A549 (cell line): ENCODE measurements around the gene RHBDF2. TPM values are rescaled to one million over a fixed set of nuclear protein-coding genes. Genes with fewer than 3 reads are reported as not detected.

Experiments
- ATAC-seq, 2 experiments: fragments of 200-7000 bp in 1 of 2; fragments of >200 bp in 1 of 2; cut with Nextera tagmentation in 1 of 2; cut with Tn5 transposase in 1 of 2; 3 replicates each; pipeline versions ENCODE4 v1.8.0 to v1.9.1; 2018 to 2020; ENCODE audit warnings: mild to moderate bottlenecking in 1 of 2, moderate library complexity in 1 of 2
- CTCF ChIA-PET: fragments of 300-600 bp; sonication (Branson Sonifier 250); formaldehyde crosslinking; extraction: SDS; loops from one replicate; lab custom pipeline; 2021; ENCODE audit warnings: antibody characterized with exemption, inconsistent platforms; lab: Yijun Ruan, JAX
- POLR2A ChIA-PET: fragments of 350-600 bp; formaldehyde crosslinking; extraction: SDS; loops from one replicate; lab custom pipeline; 2021; ENCODE audit warnings: antibody characterized with exemption, inconsistent platforms; lab: Yijun Ruan, JAX
- DNase-seq, 2 experiments: peaks; one replicate each; pipeline versions ENCODE4 v3.0.0 to v3.0.0-alpha.2; 2011 to 2016; ENCODE audit warnings: low read depth in 1 of 2, low spot score in 1 of 2
- FAIRE-seq: peaks from 2 replicates; lab custom pipeline; 2011; peaks lifted over from hg19 to GRCh38; lab: Jason Lieb, UNC
- H3K27ac ChIP-seq, 2 experiments: fragments of >200 bp; sonication (Bioruptor Twin); formaldehyde crosslinking; 3 replicates each; pipeline ENCODE4 v1.5.1; 2016 to 2017
- H3K4me1 ChIP-seq: fragments of >200 bp; sonication (Bioruptor Twin); formaldehyde crosslinking; 3 replicates; pipeline ENCODE4 v1.6.1; 2016
- H3K4me2 ChIP-seq: fragments of >200 bp; sonication (Bioruptor Twin); formaldehyde crosslinking; 3 replicates; pipeline ENCODE4 v1.6.1; 2016
- H3K4me3 ChIP-seq: fragments of >200 bp; sonication (Bioruptor Twin); formaldehyde crosslinking; 3 replicates; pipeline ENCODE4 v1.5.1; 2016
- H3K9me3 ChIP-seq: fragments of >200 bp; sonication (Bioruptor Twin); formaldehyde crosslinking; 3 replicates; pipeline ENCODE4 v1.6.1; 2016
- CEBPB ChIP-seq, 2 experiments: fragments of >200 bp in 1 of 2; sonication (Bioruptor Twin) in 1 of 2; formaldehyde crosslinking in 1 of 2; IDR thresholded peaks; 2 replicates each; pipeline ENCODE4 v1.6.1; 2012 to 2016
- CTCF ChIP-seq: fragments of >200 bp; sonication (Bioruptor Twin); formaldehyde crosslinking; IDR thresholded peaks from 3 replicates; pipeline ENCODE4 v1.5.1; 2016
- EHMT2 ChIP-seq: fragments of 200-600 bp; sonication (generic); IDR thresholded peaks from 2 replicates; pipeline ENCODE4 v1.6.1; 2016; ENCODE audit warnings: antibody characterized with exemption, low read depth, mild to moderate bottlenecking, moderate library complexity
- FOSL2 ChIP-seq, 2 experiments: fragments of 450-650 bp in 1 of 2; fragments of >200 bp in 1 of 2; sonication (Bioruptor Twin) in 1 of 2; formaldehyde crosslinking; IDR thresholded peaks; 2 replicates each; pipeline versions ENCODE4 v1.5.0 to v1.6.1; 2016 to 2020; ENCODE audit warnings: mild to moderate bottlenecking in 1 of 2, moderate library complexity in 1 of 2
- KDM1A ChIP-seq: fragments of 200-600 bp; sonication (generic); IDR thresholded peaks from 2 replicates; pipeline ENCODE4 v1.6.1; 2016; ENCODE audit warnings: low read depth, mild to moderate bottlenecking
- PHF8 ChIP-seq: fragments of 200-600 bp; sonication (generic); IDR thresholded peaks from 2 replicates; pipeline ENCODE4 v1.6.1; 2016; ENCODE audit warnings: low read depth, mild to moderate bottlenecking, antibody characterized with exemption, moderate library complexity, borderline replicate concordance
- POLR2A ChIP-seq: IDR thresholded peaks from 2 replicates; pipeline ENCODE4 v1.6.1; 2012; ENCODE audit warnings: mild to moderate bottlenecking, low read length
- SMC3 ChIP-seq: fragments of >200 bp; sonication (Bioruptor Twin); formaldehyde crosslinking; IDR thresholded peaks from 3 replicates; pipeline ENCODE4 v1.6.1; 2018; ENCODE audit warnings: inconsistent platforms
- TP53 ChIP-seq: fragments of 250-450 bp; sonication (Bioruptor Pico); IDR thresholded peaks from 2 replicates; pipeline ENCODE4 v1.5.0; 2021; ENCODE audit warnings: mild to moderate bottlenecking, moderate library complexity
- USF2 ChIP-seq: fragments of 450-650 bp; IDR thresholded peaks from 2 replicates; pipeline ENCODE4 v1.6.1; 2014; ENCODE audit warnings: antibody characterized with exemption
- WGBS: methylation state at CpG from one replicate; pipeline ENCODE4 v1.1.6; 2017; ENCODE audit errors: missing lambda C conversion rate; 5-methylcytosine and 5-hydroxymethylcytosine counted together
- polyA plus RNA-seq, 4 experiments: library from polyadenylated mRNA; depleted of rRNA in 3 of 4; stranded (reverse); fragments of >200 nt; fragmentation: RNase III in 1 of 4; extraction: RNeasy Plus Mini Kit Qiagen cat#74134 plus additional on column Dnase treatment in 1 of 4; gene quantifications; 2 replicates in 3 of 4; 3 replicates in 1 of 4; pipeline ENCODE4 v1.2.3, GENCODE V29; 2011 to 2017
- TF ChIP-seq, protein P1 (sequence below): fragments of 250-450 bp; sonication (Bioruptor Pico); IDR thresholded peaks from 2 replicates; pipeline ENCODE4 v1.5.0; 2021; ENCODE audit warnings: mild to moderate bottlenecking, moderate library complexity, borderline replicate concordance

RHBDF2 gene
- polyA plus RNA-seq, 2 of the 4 experiments (the other 2 are of a cell fraction) = 14.0 to 42.9 TPM

DNA sequence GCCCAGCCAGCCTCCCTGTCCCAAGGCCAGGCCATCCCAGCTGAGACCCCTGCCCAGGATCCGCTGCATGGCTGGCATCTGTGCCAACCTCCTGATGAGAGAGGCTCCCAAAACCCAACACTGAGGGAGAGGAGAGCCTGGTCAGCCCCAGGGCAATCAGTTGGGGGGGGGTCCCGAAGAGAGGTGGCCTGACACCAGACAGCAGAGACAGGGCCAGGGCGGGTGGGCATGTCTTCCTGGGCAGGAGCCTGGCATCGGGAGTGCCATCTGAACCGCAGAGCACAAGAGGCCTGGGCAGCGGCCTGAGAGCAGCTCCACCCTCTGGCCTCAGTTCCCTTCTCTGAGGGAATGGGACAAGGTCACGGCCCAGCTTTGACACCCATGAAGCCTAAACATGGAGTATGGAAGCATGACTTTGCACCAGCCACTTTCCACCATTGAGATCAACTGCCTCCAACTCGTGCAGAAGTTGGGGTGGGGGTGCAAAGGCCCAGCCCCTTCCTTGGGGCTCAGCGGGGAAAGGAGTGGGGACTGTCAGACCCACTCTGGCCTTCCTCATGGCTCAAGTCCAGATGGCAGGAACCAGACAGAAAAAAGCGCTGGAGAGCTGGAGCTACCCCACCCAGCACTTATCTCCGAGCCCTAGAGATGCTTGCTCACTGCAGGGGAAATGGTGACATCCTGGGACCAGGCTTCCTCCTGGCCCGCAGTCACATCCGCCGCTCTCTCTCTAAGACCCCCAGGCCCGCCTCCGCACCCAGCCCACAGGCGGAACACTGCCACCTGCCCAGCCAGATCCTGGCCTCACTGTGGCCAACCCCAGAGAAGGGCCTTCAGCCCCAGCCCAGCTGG is 9.7 kb downstream of the RHBDF2 start:
- H3K27ac ChIP-seq = peak overlapping the region in 1 of 2 experiments; percentile 16; a peak in 1 of 6 replicates
- POLR2A ChIA-PET = no interaction called here
- no peak for FAIRE-seq

GRCh38 chr17:76490112-76490710 is 11.0 kb downstream of the RHBDF2 start:
- no peaks in the 10 kb centered on the region for H3K9me3 ChIP-seq
- H3K4me3 ChIP-seq = no peak overlapping the region
- H3K4me1 ChIP-seq = peaks cover 25% of the 10 kb centered on the region
- ChIA-PET CTCF (interaction anchor here (1.1 to 64.5 kb wide), 8 partner anchors 10 to 224 kb away, joined by 3 to 1994 read pairs (median 6); partner anchors contain the start of genes AANAT and UBE2O), POLR2A (interaction anchor here (0.6 to 1.8 kb wide), 3 partner anchors 10 to 182 kb away, joined by 3 to 7 read pairs (median 6); no protein-coding TSS in a partner anchor)
- no peak for FAIRE-seq
- no peak for ATAC-seq
- no peak for DNase-seq
- 76% methylated on average over 10 of the region's 10 CpGs for WGBS
- H3K27ac ChIP-seq = peak overlapping the region in 1 of 2 experiments; percentile 0; a peak in 1 of 6 replicates
- no peak overlapping the region for H3K4me2 ChIP-seq
- TF ChIP-seq, protein P1, sequence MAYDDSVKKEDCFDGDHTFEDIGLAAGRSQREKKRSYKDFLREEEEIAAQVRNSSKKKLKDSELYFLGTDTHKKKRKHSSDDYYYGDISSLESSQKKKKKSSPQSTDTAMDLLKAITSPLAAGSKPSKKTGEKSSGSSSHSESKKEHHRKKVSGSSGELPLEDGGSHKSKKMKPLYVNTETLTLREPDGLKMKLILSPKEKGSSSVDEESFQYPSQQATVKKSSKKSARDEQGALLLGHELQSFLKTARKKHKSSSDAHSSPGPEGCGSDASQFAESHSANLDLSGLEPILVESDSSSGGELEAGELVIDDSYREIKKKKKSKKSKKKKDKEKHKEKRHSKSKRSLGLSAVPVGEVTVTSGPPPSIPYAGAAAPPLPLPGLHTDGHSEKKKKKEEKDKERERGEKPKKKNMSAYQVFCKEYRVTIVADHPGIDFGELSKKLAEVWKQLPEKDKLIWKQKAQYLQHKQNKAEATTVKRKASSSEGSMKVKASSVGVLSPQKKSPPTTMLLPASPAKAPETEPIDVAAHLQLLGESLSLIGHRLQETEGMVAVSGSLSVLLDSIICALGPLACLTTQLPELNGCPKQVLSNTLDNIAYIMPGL (CRISPR knock-in tag) = no peak
- TF ChIP-seq CTCF (no peak), FOSL2 (IDR thresholded peaks at IDR 0.05) (no peak), FOSL2 (CRISPR knock-in tag; IDR thresholded peaks at IDR 0.05) (no peak), SMC3 (no peak), POLR2A (no peak), EHMT2 (no peak), PHF8 (no peak), USF2 (no peak)

More for the DNA sequence above, 9.7 kb downstream of the RHBDF2 start:
- no peak for ATAC-seq
- Histone ChIP-seq H3K4me3 (no peak overlapping the region), H3K9me3 (no peaks in the 10 kb centered on the region), H3K4me2 (no peak overlapping the region), H3K4me1 (peaks cover 19% of the 10 kb centered on the region)
- CTCF ChIA-PET = interaction anchor here (0.9 to 64.5 kb wide), 8 partner anchors 7 to 225 kb away, joined by 3 to 1994 read pairs (median 6); partner anchors contain the start of genes AANAT and UBE2O
- TF ChIP-seq POLR2A = no peak
- no peak for DNase-seq
- 90% methylated on average over 16 of the region's 17 CpGs for WGBS

DNA sequence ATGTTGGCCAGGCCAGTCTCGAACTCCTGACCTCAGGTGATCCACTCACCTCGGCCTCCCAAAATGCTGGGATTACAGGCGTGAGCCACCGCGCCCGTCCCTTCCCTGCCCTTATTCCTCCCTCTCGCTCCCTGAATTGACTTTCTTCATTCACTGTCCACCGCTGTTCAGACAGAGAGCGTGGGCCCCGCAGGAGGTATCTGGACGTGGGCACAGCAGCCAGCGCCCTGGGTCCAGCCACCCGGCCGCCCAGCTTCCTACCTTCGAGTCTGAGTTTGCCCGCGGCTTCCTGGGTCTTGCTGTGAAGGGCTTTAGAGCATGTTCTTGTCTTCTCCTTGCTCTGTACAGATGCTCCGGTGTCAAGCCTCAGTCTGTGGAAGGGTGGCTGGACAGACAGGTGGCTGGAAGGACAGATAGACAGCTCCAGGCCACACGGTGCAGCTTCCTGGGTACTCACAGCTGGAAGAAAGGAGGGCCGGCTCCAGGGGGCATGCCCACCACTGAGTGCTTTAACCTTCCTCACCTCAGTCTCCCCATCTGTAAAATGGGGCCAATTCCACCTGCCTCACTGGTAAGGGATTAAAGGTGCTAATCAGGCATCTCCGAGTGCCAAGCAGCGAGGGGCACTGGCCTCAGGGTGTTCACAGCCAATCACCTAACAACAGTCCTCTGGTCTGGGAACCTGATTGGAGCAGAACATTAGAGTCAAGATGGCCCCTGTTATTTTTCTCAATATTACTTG is 13.6 kb downstream of the RHBDF2 start:
- ATAC-seq (no peak), DNase-seq (no peak), FAIRE-seq (no peak)
- no peaks in the 10 kb centered on the region for H3K9me3 ChIP-seq
- POLR2A ChIA-PET = interaction anchor here (1.9 kb wide), 1 partner anchor 11 kb away, joined by 6 read pairs; no protein-coding TSS in a partner anchor
- no peak overlapping the region for H3K4me2 ChIP-seq
- CTCF ChIA-PET = interaction anchor here (0.8 to 64.5 kb wide), 8 partner anchors 10 to 136 kb away, joined by 3 to 1994 read pairs (median 4); partner anchors contain the start of genes AANAT and UBE2O
- TF ChIP-seq TP53 (CRISPR knock-in tag) (no peak), CEBPB (IDR thresholded peaks at IDR 0.05) (no peak), KDM1A (peak; percentile 65; the same call in 1 of the 2 replicates)
- no peak overlapping the region for H3K27ac ChIP-seq
- H3K4me1 ChIP-seq = peaks cover 41% of the 10 kb centered on the region
- no peak overlapping the region for H3K4me3 ChIP-seq
- WGBS = 94% methylated on average over 22 of the region's 22 CpGs
